Astrocyte of the spinal cord (primary cell): ENCODE measurements around the gene SLPI.

Experiments
- DNase-seq: peaks from one replicate; pipeline ENCODE4 v3.0.0; 2011; ENCODE audit warnings: low read depth, low spot score
- H3K4me3 ChIP-seq: 2 replicates; pipeline ENCODE4 v1.5.1; 2011; ENCODE audit warnings: low read depth, mild to moderate bottlenecking, low read length, moderate library complexity
- CTCF ChIP-seq: IDR thresholded peaks from 2 replicates; pipeline ENCODE4 v1.5.1; 2012; ENCODE audit warnings: low read depth, mild to moderate bottlenecking, low read length, inconsistent platforms
- in situ Hi-C: cut with HindIII; loops from 2 replicates; pipeline ENCODE4 v1.10.0; 2017; ENCODE audit warnings: low sequenced_read_pairs

Gene SLPI

GRCh38 chr20:45212836-45213235, 41.5 kb downstream of the SLPI start:
- no peak overlapping the region for H3K4me3 ChIP-seq
- DNase-seq: no peak
- in situ Hi-C loops: no loop called here
- TF ChIP-seq CTCF: no peak

GRCh38 chr20:45211569-45212474, 42.5 kb downstream of the SLPI start:
- no peak for DNase-seq
- no peak for TF ChIP-seq CTCF
- in situ Hi-C loops: no loop called here
- H3K4me3 ChIP-seq: no peak overlapping the region

- in situ Hi-C loops: no loop called here
- TF ChIP-seq CTCF: no peak
- no peak for DNase-seq
- no peak overlapping the region for H3K4me3 ChIP-seq
Observed at GRCh38 chr20:45209924-45210323, 44.4 kb downstream of the SLPI start.

- TF ChIP-seq CTCF: no peak
- in situ Hi-C loops: no loop called here
Observed at GRCh38 chr20:45206725-45207124, 47.6 kb downstream of the SLPI start, which contains the start of gene SEMG1. Gene SEMG1, plus strand, starts transcription at chr20:45207033. Its CDS starts 21 bp downstream, at chr20:45207054.

More at GRCh38 chr20:45206725-45207124, 47.6 kb downstream of the SLPI start, which contains the start of gene SEMG1:
- no peak for DNase-seq
- H3K4me3 ChIP-seq: no peak within 1 kb of the TSS
